GM12891 (cell line): ENCODE measurements around the gene SMIM24.

Experiments used
- PAX5 ChIP-seq: IDR thresholded peaks from 2 replicates; pipeline ENCODE4 v1.6.1; 2011; ENCODE audit warnings: low read length, moderate library complexity, mild to moderate bottlenecking; ENCODE audit not compliant: insufficient read depth, severe bottlenecking
- POLR2A ChIP-seq: IDR thresholded peaks from 2 replicates; pipeline ENCODE4 v1.6.1; 2011; ENCODE audit warnings: low read depth, low read length, control low read depth
- POLR2AphosphoS5 ChIP-seq: IDR thresholded peaks from 2 replicates; pipeline ENCODE4 v1.6.1; 2011; ENCODE audit warnings: low read depth, low read length, control low read depth
- POU2F2 ChIP-seq: IDR thresholded peaks from 2 replicates; pipeline ENCODE4 v1.6.1; 2011; ENCODE audit warnings: low read depth, mild to moderate bottlenecking, control low read depth, low read length, moderate library complexity
- TAF1 ChIP-seq: IDR thresholded peaks from 2 replicates; pipeline ENCODE4 v1.6.1; 2011; ENCODE audit warnings: low read depth, low read length, control low read depth

DNA sequence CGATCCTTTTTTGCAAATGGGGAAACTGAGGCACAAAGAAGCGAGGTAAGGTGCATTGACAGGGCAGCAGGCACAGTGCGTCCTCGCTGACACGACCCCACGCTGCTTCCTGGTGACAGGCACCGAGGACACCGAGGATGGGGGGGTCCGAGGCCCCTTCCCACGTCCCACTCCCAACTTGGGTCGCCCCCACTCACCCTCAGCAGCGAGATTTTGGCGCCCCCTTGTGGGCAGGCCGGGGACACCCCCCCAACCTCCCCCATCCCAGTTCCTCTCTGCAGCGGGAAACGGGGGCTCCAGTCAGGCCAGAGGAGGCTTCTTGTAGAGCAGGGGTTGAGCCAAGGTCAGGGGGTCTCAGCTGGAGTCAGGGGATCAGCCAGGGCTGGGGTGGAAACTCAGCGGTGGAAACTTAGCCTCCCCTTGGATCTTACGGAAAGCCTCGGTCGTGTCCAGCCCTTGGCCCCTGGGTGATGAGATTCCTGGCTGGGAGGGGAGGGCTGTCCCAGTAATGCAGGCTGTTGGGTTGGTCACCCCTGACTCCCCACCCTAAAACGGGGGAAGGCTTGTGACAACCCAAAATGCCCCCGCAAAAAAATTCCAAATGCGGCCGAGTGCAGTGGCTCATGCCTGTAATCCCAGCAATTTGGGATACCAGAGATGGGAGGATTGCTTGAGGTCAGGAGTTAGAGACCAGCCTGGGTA is 8.2 kb downstream of the SMIM24 start:
- TF ChIP-seq POLR2AphosphoS5 (no peak), POLR2A (no peak), POU2F2 (no peak), TAF1 (no peak), PAX5 (no peak)
